ENCODE data around the gene E2F2.
"Not testable (repeated sequence)": the region's sequence is repeated elsewhere in the genome, so short reads cannot be mapped to it uniquely, and the experiment has no call there.

Gene E2F2

GRCh38 chr1:23526329-23527041, 4.5 kb downstream of the E2F2 start:
- Histone ChIP-seq H3K9ac (ENCODE audit: low read depth, low read length) (no peak overlapping the region), H3K4me1 (ENCODE audit: insufficient read depth, low read length) (peaks cover 16% of the 10 kb centered on the region), H3K9me3 (ENCODE audit: control insufficient read depth, insufficient read depth, low read length) (no peaks in the 10 kb centered on the region), H3K36me3 (ENCODE audit: insufficient read depth, low read length) (no peaks in the 10 kb centered on the region)

DNA sequence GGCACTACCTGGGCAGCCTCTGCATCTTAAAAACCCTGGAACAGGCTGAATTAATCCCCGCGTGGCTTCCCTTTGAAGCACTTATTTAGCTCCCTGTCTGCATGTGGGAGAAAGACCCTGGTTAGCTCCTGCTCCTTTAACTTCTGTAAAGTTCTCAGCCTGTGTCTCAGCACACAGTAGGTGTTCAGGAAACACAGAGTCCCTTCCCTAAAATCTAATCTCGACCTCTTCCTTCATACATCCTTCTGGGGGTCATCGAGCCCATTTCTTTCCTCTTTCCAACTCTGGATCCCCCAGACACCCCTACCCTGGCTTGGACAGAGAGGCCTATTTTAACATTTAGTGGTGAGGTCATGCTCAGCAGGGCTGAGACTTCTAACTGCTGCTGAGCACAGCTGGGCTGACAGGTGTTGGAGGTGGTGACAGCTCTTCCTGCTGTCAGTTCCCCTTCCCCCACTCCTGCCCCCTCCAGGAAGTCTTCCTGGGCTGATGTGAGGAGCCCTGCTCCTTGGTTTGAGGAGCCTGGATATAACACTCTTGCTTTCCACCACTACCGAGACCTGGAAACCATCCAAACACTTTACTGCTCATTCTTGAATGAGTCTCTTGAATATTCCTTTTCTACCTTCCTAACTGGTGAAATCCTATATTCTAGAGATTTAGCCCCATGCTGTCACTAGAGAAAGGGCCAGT, 5.3 kb downstream of the E2F2 start:
- Histone ChIP-seq H3K36me3 (ENCODE audit: insufficient read depth, low read length) (no peaks in the 10 kb centered on the region), H3K9me3 (ENCODE audit: control insufficient read depth, insufficient read depth, low read length) (no peaks in the 10 kb centered on the region), H3K4me1 (ENCODE audit: insufficient read depth, low read length) (peaks cover 14% of the 10 kb centered on the region; the same call in 1 of the 2 replicates), H3K9ac (ENCODE audit: low read depth, low read length) (no peak overlapping the region)

GRCh38 chr1:23524716-23525401, 6.2 kb downstream of the E2F2 start:
- H3K9me3 ChIP-seq (ENCODE audit: control insufficient read depth, insufficient read depth, low read length), result no peaks in the 10 kb centered on the region
- peaks cover 14% of the 10 kb centered on the region; the same call in 1 of the 2 replicates for H3K4me1 ChIP-seq (ENCODE audit: insufficient read depth, low read length)
- H3K36me3 ChIP-seq (ENCODE audit: insufficient read depth, low read length), result no peaks in the 10 kb centered on the region
- no peak overlapping the region for H3K9ac ChIP-seq (ENCODE audit: low read depth, low read length)

- Histone ChIP-seq H3K9me3 (ENCODE audit: control insufficient read depth, insufficient read depth, low read length) (no peaks in the 10 kb centered on the region), H3K36me3 (ENCODE audit: insufficient read depth, low read length) (no peaks in the 10 kb centered on the region), H3K4me1 (ENCODE audit: insufficient read depth, low read length) (peaks cover 14% of the 10 kb centered on the region; the same call in 1 of the 2 replicates), H3K9ac (ENCODE audit: low read depth, low read length) (no peak overlapping the region)
These were observed 6.9 kb downstream of the E2F2 start for GRCh38 chr1:23524163-23524562.

DNA sequence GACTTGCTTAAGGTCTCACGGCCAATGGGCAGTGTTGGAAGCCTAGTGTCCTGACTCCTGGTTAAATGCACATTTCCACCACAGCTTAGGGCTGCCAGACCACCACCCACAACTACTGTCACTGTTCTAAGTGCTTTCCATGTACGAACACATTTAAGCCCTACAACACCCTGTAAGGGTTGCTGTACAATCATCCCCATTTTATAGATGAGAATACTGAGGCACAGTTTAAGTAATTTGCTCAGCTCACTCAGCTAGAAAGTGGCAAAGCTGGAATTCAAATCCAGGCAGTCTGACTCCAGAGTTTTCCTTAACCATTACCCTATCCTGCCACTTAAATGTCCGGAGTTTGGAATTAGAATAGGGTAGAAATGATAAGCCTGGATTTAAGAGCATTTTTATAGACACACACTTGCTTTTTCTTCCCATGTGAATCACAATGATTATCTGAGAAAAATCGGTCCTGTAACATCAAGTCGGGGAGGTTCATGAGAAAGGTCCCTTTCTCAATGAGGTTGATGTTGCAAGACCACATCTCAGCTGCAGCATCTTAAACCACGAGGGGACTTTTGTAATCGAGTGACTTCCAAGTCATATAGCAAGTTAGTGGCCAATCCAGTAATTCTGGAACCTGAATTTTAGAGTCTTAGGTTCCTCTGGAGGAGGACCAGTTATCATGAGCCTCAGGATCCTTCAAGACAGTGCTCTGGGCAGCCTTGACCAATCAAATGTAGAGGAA, 8.6 kb downstream of the E2F2 start:
- Histone ChIP-seq H3K4me1 (ENCODE audit: insufficient read depth, low read length) (peaks cover 9% of the 10 kb centered on the region; the same call in 1 of the 2 replicates), H3K9me3 (ENCODE audit: control insufficient read depth, insufficient read depth, low read length) (no peaks in the 10 kb centered on the region), H3K9ac (ENCODE audit: low read depth, low read length) (no peak overlapping the region), H3K36me3 (ENCODE audit: insufficient read depth, low read length) (no peaks in the 10 kb centered on the region)

GRCh38 chr1:23521588-23521987, 9.4 kb downstream of the E2F2 start:
- peaks cover 9% of the 10 kb centered on the region; the same call in 1 of the 2 replicates for H3K4me1 ChIP-seq (ENCODE audit: insufficient read depth, low read length)
- H3K9me3 ChIP-seq (ENCODE audit: control insufficient read depth, insufficient read depth, low read length), result no peaks in the 10 kb centered on the region
- no peak overlapping the region for H3K9ac ChIP-seq (ENCODE audit: low read depth, low read length)
- no peaks in the 10 kb centered on the region for H3K36me3 ChIP-seq (ENCODE audit: insufficient read depth, low read length)

DNA sequence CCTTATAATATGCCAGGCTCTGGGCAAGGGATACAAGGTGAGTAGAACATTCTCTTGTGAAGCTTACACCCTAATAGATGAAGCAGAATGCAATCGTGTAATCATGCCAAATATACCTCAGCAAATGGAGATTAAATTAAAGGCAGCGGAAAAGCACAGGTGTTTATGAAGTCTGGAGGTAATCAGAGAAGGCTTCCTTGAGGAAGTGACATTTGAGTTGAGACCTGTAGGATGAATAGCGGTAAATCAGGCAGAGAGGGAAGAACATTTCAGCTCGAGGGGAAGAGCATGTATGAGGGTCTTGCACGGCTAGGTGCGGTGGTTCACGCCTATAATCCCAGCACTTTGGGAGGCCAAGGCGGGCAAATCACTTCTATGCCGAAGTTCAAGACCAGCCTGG, 13.5 kb downstream of the E2F2 start:
- no peaks in the 10 kb centered on the region for H3K4me1 ChIP-seq (ENCODE audit: insufficient read depth, low read length)
- H3K36me3 ChIP-seq (ENCODE audit: insufficient read depth, low read length), result no peaks in the 10 kb centered on the region
- no peak overlapping the region for H3K9ac ChIP-seq (ENCODE audit: low read depth, low read length)
- no peaks in the 10 kb centered on the region for H3K9me3 ChIP-seq (ENCODE audit: control insufficient read depth, insufficient read depth, low read length)

DNA sequence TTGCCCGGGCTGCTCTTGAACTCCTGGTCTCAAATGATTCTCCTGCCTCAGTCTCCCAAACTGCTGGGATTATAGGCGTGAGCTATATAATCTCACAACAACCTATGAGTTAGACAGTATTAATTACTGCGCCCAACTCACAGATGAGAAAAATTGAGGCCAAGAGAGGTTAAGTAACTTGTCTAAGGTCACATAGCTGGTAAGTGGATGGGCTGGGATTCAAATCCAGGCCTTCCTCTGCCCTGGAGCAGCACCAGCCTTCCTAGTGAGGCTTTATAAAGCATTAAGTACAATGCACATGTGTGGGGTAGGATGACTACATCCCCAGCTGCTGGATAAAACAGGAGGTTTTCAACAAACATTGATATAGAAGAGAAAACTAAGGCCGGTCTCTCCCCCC, 15.1 kb downstream of the E2F2 start:
- Histone ChIP-seq H3K4me1 (ENCODE audit: insufficient read depth, low read length) (no peaks in the 10 kb centered on the region), H3K9me3 (ENCODE audit: control insufficient read depth, insufficient read depth, low read length) (no peaks in the 10 kb centered on the region), H3K36me3 (ENCODE audit: insufficient read depth, low read length) (no peaks in the 10 kb centered on the region), H3K9ac (ENCODE audit: low read depth, low read length) (no peak overlapping the region)

- no peaks in the 10 kb centered on the region for H3K4me1 ChIP-seq (ENCODE audit: insufficient read depth, low read length)
- no peak overlapping the region for H3K9ac ChIP-seq (ENCODE audit: low read depth, low read length)
- no peaks in the 10 kb centered on the region for H3K36me3 ChIP-seq (ENCODE audit: insufficient read depth, low read length)
- H3K9me3 ChIP-seq (ENCODE audit: control insufficient read depth, insufficient read depth, low read length), result no peaks in the 10 kb centered on the region
These were observed 16.8 kb downstream of the E2F2 start for GRCh38 chr1:23514111-23514679.

- H3K36me3 ChIP-seq (ENCODE audit: insufficient read depth, low read length), result no peaks in the 10 kb centered on the region
- H3K9me3 ChIP-seq (ENCODE audit: control insufficient read depth, insufficient read depth, low read length), result no peaks in the 10 kb centered on the region
- H3K9ac ChIP-seq (ENCODE audit: low read depth, low read length), result no peak overlapping the region
- H3K4me1 ChIP-seq (ENCODE audit: insufficient read depth, low read length), result no peaks in the 10 kb centered on the region
These were observed 21.1 kb downstream of the E2F2 start for GRCh38 chr1:23509896-23510295.

DNA sequence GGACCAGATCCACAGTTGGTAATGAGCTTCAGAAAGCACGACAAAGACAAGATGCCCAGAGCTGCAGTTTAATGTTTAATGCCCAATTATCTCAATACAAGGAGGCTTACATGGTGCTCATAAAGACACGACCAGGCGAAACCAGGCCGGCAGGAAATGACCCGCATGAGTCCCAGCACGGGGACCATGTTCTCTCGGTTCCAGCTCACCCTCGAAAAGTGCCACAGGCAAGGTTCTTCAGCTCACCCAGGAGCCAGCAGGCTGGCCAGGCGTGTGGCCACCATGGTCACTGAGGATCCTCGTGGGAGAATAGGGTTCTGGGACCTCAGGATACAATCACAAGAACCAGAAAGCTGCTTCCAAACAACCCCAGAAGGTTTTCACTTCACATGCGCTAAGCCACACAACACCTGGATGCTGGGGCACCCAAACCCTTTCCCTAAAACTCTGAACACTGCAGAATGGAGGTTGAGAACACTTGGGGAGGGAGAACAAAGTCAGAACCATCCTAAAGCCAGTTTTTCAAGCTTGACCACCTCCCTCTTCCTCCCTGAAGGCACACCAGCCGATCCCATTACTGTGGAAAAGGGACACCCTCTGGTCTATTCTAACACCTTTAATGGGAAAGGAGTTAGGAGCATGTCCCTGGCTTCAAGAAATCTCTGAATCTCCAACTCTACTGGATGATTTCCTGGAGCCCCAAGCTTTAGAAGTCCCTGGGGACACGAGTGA, 24.5 kb downstream of the E2F2 start:
- Histone ChIP-seq H3K4me1 (ENCODE audit: insufficient read depth, low read length) (no peaks in the 10 kb centered on the region), H3K9ac (ENCODE audit: low read depth, low read length) (no peak overlapping the region), H3K36me3 (ENCODE audit: insufficient read depth, low read length) (no peaks in the 10 kb centered on the region), H3K9me3 (ENCODE audit: control insufficient read depth, insufficient read depth, low read length) (no peaks in the 10 kb centered on the region)

DNA sequence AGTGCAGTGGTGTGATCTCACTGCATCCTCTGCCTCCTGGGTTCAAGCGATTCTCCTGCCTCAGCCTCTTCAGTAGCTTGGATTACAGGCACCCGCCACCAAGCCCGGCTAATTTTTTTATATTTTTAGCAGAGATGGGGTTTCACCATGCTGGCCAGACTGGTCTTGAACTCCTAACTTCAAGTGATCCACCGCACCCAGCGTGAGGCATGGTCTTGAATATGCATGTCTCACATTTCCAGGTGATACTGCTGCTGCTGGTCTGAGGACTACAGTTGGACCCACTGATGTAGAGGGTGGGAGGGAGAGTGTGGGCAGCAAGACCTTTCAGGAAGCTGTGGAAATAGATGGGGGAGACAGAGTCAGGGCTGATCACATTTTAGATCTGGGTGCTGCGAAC, 25.2 kb downstream of the E2F2 start:
- no peaks in the 10 kb centered on the region for H3K36me3 ChIP-seq (ENCODE audit: insufficient read depth, low read length)
- no peak overlapping the region for H3K9ac ChIP-seq (ENCODE audit: low read depth, low read length)
- H3K4me1 ChIP-seq (ENCODE audit: insufficient read depth, low read length), result no peaks in the 10 kb centered on the region
- no peaks in the 10 kb centered on the region for H3K9me3 ChIP-seq (ENCODE audit: control insufficient read depth, insufficient read depth, low read length)

DNA sequence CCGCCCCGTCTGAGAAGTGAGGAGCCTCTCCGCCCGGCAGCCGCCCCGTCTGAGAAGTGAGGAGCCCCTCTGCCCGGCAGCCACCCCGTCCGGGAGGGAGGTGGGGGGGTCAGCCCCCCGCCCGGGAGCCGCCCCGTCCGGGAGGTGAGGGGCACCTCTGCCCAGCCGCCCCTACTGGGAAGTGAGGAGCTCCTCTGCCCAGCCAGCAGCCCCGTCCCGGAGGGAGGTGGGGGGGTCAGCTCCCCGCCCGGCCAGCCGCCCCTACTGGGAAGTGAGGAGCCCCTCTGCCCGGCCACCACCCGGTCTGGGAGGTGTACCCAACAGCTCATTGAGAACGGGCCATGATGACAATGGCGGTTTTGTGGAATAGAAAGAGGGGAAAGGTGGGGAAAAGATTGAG, 26.9 kb downstream of the E2F2 start:
- not testable (repeated sequence) for H3K9ac ChIP-seq (ENCODE audit: low read depth, low read length); H3K9me3 ChIP-seq (ENCODE audit: control insufficient read depth, insufficient read depth, low read length); H3K36me3 ChIP-seq (ENCODE audit: insufficient read depth, low read length); H3K4me1 ChIP-seq (ENCODE audit: insufficient read depth, low read length)

Measured in ES-I3 (cell line).